Neuronal stem cell (in vitro differentiated cells): ENCODE data around the gene HACD2.
A peak's percentile ranks its signal among the peaks of the same experiment; 100 is the strongest.

ENCODE experiments used
- DNase-seq: peaks from one replicate; pipeline ENCODE4 v3.0.0-alpha.2; 2013; ENCODE audit warnings: low spot score
- H2AFZ ChIP-seq: one replicate; pipeline ENCODE4 v1.6.1; 2013; ENCODE audit warnings: mild to moderate bottlenecking, low read length, inconsistent platforms
- H2AK5ac ChIP-seq: 2 replicates; pipeline ENCODE4 v1.6.1; 2013; ENCODE audit warnings: low read depth, mild to moderate bottlenecking, inconsistent platforms, low read length, moderate library complexity, mixed read lengths
- H2BK120ac ChIP-seq: 2 replicates; pipeline ENCODE4 v1.6.1; 2013; ENCODE audit warnings: low read depth, mild to moderate bottlenecking, inconsistent platforms, low read length, moderate library complexity, mixed read lengths
- H2BK12ac ChIP-seq: one replicate; pipeline ENCODE4 v1.6.1; 2013; ENCODE audit warnings: low read length, inconsistent platforms
- H2BK15ac ChIP-seq: 2 replicates; pipeline ENCODE4 v1.6.1; 2013; ENCODE audit warnings: mild to moderate bottlenecking, low read length, inconsistent platforms, mixed read lengths
- H2BK5ac ChIP-seq: one replicate; pipeline ENCODE4 v1.6.1; 2013; ENCODE audit warnings: inconsistent platforms, mild to moderate bottlenecking, low read length, moderate library complexity
- H3K14ac ChIP-seq: one replicate; pipeline ENCODE4 v1.6.1; 2013; ENCODE audit warnings: low read length, inconsistent platforms
- H3K18ac ChIP-seq: 2 replicates; pipeline ENCODE4 v1.6.1; 2013; ENCODE audit warnings: low read length, inconsistent platforms
- H3K23ac ChIP-seq: 2 replicates; pipeline ENCODE4 v1.6.1; 2013; ENCODE audit warnings: low read depth, mild to moderate bottlenecking, mixed read lengths, low read length, inconsistent platforms; ENCODE audit not compliant: poor library complexity
- H3K27ac ChIP-seq: replicated peaks from 3 replicates; pipeline ENCODE4 v1.5.1; 2013; ENCODE audit warnings: low read length, inconsistent platforms
- H3K27me3 ChIP-seq, 3 experiments: 2 replicates each; pipeline ENCODE4 v1.6.1; 2013; ENCODE audit warnings: low read length in 3 of 3, mild to moderate bottlenecking in 2 of 3, inconsistent platforms in 1 of 3, low read depth in 1 of 3, mixed read lengths in 1 of 3, moderate library complexity in 1 of 3; ENCODE audit not compliant: control insufficient read depth in 3 of 3, insufficient read depth in 3 of 3
- H3K36me3 ChIP-seq, 2 donors: replicated peaks in 1 of 2; 2 replicates each; pipeline ENCODE4 v1.6.1; 2013; ENCODE audit warnings: low read length in 2 of 2; ENCODE audit not compliant: control insufficient read depth in 2 of 2, insufficient read depth in 2 of 2
- H3K4ac ChIP-seq: 2 replicates; pipeline ENCODE4 v1.6.1; 2013; ENCODE audit warnings: inconsistent platforms, mild to moderate bottlenecking, low read length, moderate library complexity
- H3K4me1 ChIP-seq, 2 donors: 1 replicate in 1 of 2; 2 replicates in 1 of 2; pipeline ENCODE4 v1.6.1; 2013; ENCODE audit warnings: low read length in 2 of 2, low read depth in 1 of 2; ENCODE audit not compliant: control insufficient read depth in 2 of 2, insufficient read depth in 1 of 2
- H3K4me2 ChIP-seq: one replicate; pipeline ENCODE4 v1.6.1; 2013; ENCODE audit warnings: mild to moderate bottlenecking, low read length, inconsistent platforms; ENCODE audit not compliant: insufficient read depth, poor library complexity, severe bottlenecking
- H3K4me3 ChIP-seq, 2 donors: 2 replicates each; pipeline ENCODE4 v1.5.1; 2013; ENCODE audit warnings: low read length in 2 of 2, mild to moderate bottlenecking in 2 of 2, inconsistent platforms in 1 of 2, moderate library complexity in 1 of 2
- H3K79me1 ChIP-seq: one replicate; pipeline ENCODE4 v1.6.1; 2013; ENCODE audit warnings: low read depth, mild to moderate bottlenecking, inconsistent platforms, low read length, moderate library complexity
- H3K9ac ChIP-seq: one replicate; pipeline ENCODE4 v1.6.1; 2013; ENCODE audit warnings: mild to moderate bottlenecking, low read depth, low read length, inconsistent platforms; ENCODE audit not compliant: poor library complexity
- H3K9me3 ChIP-seq, 2 donors: replicated peaks in 1 of 2; 2 replicates each; pipeline versions ENCODE3 to v1.6.1; 2013; ENCODE audit warnings: low read length in 2 of 2, mild to moderate bottlenecking in 2 of 2, inconsistent platforms in 1 of 2, low read depth in 1 of 2, mixed read lengths in 1 of 2, moderate library complexity in 1 of 2; ENCODE audit not compliant: control insufficient read depth in 2 of 2, insufficient read depth in 1 of 2
- H4K8ac ChIP-seq: one replicate; pipeline ENCODE4 v1.6.1; 2013; ENCODE audit warnings: low read depth, mild to moderate bottlenecking, inconsistent platforms, low read length, moderate library complexity
- H4K91ac ChIP-seq: one replicate; pipeline ENCODE4 v1.6.1; 2013; ENCODE audit warnings: low read length, low read depth, mild to moderate bottlenecking, inconsistent platforms; ENCODE audit not compliant: poor library complexity
- WGBS, 2 donors: extraction: QIAGEN DNeasy Blood & Tissue Kit; methylation state at CpG; one replicate each; pipeline ENCODE4 v1.1.7; 2013; ENCODE audit warnings: missing lambda C conversion rate in 2 of 2, mixed read lengths in 1 of 2; ENCODE audit not compliant: insufficient read length in 2 of 2, insufficient replicate concordance in 1 of 2; ENCODE audit errors: extremely low coverage in 2 of 2; 5-methylcytosine and 5-hydroxymethylcytosine counted together

The HACD2 gene

GRCh38 chr3:123478314-123478713, 106.5 kb downstream of the HACD2 start:
- Histone ChIP-seq H2BK120ac (no peak overlapping the region), H2AK5ac (no peak overlapping the region), H3K23ac (no peak overlapping the region), H2BK15ac (peak overlapping the region; percentile 39), H3K27me3 (peaks cover 0 to 35% (median 0%) of the 10 kb centered on the region in 3 experiments), H3K36me3 (no peaks in the 10 kb centered on the region), H4K91ac (no peak overlapping the region), H2BK12ac (no peak overlapping the region), H3K4ac (no peak overlapping the region), H3K4me3 (no peak overlapping the region), H4K8ac (no peak overlapping the region), H3K9me3 (no peaks in the 10 kb centered on the region), H3K18ac (no peak overlapping the region), H3K14ac (no peak overlapping the region), H3K27ac (no peak overlapping the region), H2BK5ac (no peak overlapping the region), H3K9ac (no peak overlapping the region), H2AFZ (no peak overlapping the region), H3K79me1 (no peaks in the 10 kb centered on the region), H3K4me1 (peaks cover 0 to 3% of the 10 kb centered on the region in 2 donors), H3K4me2 (no peak overlapping the region)
- DNase-seq = no peak
- WGBS, 2 donors = no CpG with 5 or more reads among the region's 2 CpGs

GRCh38 chr3:123476967-123477750, 107.7 kb downstream of the HACD2 start:
- Histone ChIP-seq H2BK12ac (no peak overlapping the region), H3K9me3 (no peaks in the 10 kb centered on the region), H4K8ac (no peak overlapping the region), H4K91ac (no peak overlapping the region), H3K9ac (no peak overlapping the region), H3K4me3 (peak overlapping the region in 1 of 2 donors; percentile 52), H3K14ac (no peak overlapping the region), H3K27me3 (peaks cover 0 to 35% (median 0%) of the 10 kb centered on the region in 3 experiments), H3K79me1 (no peaks in the 10 kb centered on the region), H3K18ac (no peak overlapping the region), H2BK15ac (no peak overlapping the region), H3K36me3 (no peaks in the 10 kb centered on the region), H2AK5ac (no peak overlapping the region), H2BK120ac (no peak overlapping the region), H3K4me2 (no peak overlapping the region), H3K4me1 (peaks cover 0 to 3% of the 10 kb centered on the region in 2 donors), H3K4ac (no peak overlapping the region), H3K23ac (no peak overlapping the region), H3K27ac (no peak overlapping the region), H2AFZ (no peak overlapping the region), H2BK5ac (no peak overlapping the region)
- WGBS, 2 donors = no CpG with 5 or more reads among the region's 15 CpGs
- no peak for DNase-seq

- no peak for DNase-seq
- H3K27me3 ChIP-seq = peaks cover 0 to 29% (median 0%) of the 10 kb centered on the region in 3 experiments
- no CpG with 5 or more reads among the region's 7 CpGs for WGBS, 2 donors
Observed at GRCh38 chr3:123475786-123476185, 109.1 kb downstream of the HACD2 start.

DNA sequence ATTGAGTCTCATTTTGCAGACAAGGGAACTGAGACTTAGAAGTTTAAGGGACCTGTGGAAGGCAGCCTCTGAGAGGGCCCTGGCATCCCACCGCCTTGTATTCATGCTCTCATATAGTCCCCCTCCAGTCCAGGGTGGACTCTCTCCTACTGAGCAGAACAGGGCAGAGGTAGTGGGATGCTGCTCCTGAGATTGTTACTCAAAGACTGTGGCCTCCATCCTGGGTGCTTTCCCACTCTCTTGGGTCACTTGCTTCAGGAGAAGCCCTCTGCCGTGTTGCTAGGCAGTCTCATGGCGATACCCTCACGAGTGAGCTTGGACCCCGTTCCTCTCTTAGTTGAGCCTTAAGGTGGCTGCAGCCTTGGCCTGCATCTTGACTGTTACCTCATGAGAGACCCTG, 113.7 kb downstream of the HACD2 start:
- no peak overlapping the region for H3K23ac ChIP-seq
- no peaks in the 10 kb centered on the region for H3K4me1 ChIP-seq
- no peak overlapping the region for H4K8ac ChIP-seq
- H3K79me1 ChIP-seq = no peaks in the 10 kb centered on the region
- no peak overlapping the region for H3K9ac ChIP-seq
- H3K14ac ChIP-seq = no peak overlapping the region
- no peak for DNase-seq
- no peak overlapping the region for H3K27ac ChIP-seq
- H2AK5ac ChIP-seq = no peak overlapping the region
- H3K18ac ChIP-seq = no peak overlapping the region
- peaks cover 0 to 27% (median 1%) of the 10 kb centered on the region in 3 experiments for H3K27me3 ChIP-seq
- H2BK120ac ChIP-seq = no peak overlapping the region
- H2AFZ ChIP-seq = no peak overlapping the region
- peak overlapping the region in 1 of 2 donors; percentile 1 for H3K4me3 ChIP-seq
- H3K4ac ChIP-seq = no peak overlapping the region
- H3K4me2 ChIP-seq = no peak overlapping the region
- no peaks in the 10 kb centered on the region for H3K36me3 ChIP-seq
- no CpG with 5 or more reads among the region's 5 CpGs for WGBS, 2 donors
- no peaks in the 10 kb centered on the region for H3K9me3 ChIP-seq
- H4K91ac ChIP-seq = no peak overlapping the region
- no peak overlapping the region for H2BK5ac ChIP-seq
- no peak overlapping the region for H2BK15ac ChIP-seq
- no peak overlapping the region for H2BK12ac ChIP-seq

More at GRCh38 chr3:123475786-123476185, 109.1 kb downstream of the HACD2 start:
- Histone ChIP-seq H3K9me3 (no peaks in the 10 kb centered on the region), H3K4me2 (no peak overlapping the region), H3K27ac (no peak overlapping the region), H3K4me1 (peaks cover 0 to 3% of the 10 kb centered on the region in 2 donors), H2BK120ac (no peak overlapping the region), H2AFZ (no peak overlapping the region), H3K9ac (no peak overlapping the region), H2AK5ac (no peak overlapping the region), H3K4ac (no peak overlapping the region), H3K14ac (no peak overlapping the region), H3K18ac (no peak overlapping the region), H3K36me3 (no peaks in the 10 kb centered on the region), H2BK15ac (no peak overlapping the region), H3K4me3 (no peak overlapping the region), H4K91ac (no peak overlapping the region), H3K23ac (no peak overlapping the region), H2BK5ac (no peak overlapping the region), H2BK12ac (no peak overlapping the region), H3K79me1 (no peaks in the 10 kb centered on the region), H4K8ac (no peak overlapping the region)
